HUES6 (cell line): ENCODE measurements around the gene AIG1.
"Not testable (repeated sequence)": the region's sequence is repeated elsewhere in the genome, so short reads cannot be mapped to it uniquely, and the experiment has no call there.

ENCODE experiments used
- H3K27ac ChIP-seq: 2 replicates; pipeline ENCODE4 v1.7.0; 2013; ENCODE audit warnings: low read depth, mild to moderate bottlenecking, low read length, inconsistent platforms
- H3K27me3 ChIP-seq: 2 replicates; pipeline ENCODE4 v1.6.1; 2013; ENCODE audit warnings: low read length; ENCODE audit not compliant: control insufficient read depth, insufficient read depth
- H3K36me3 ChIP-seq: 2 replicates; pipeline ENCODE4 v1.6.1; 2013; ENCODE audit warnings: low read length; ENCODE audit not compliant: control insufficient read depth, insufficient read depth
- H3K4me1 ChIP-seq: 2 replicates; pipeline ENCODE4 v1.6.1; 2013; ENCODE audit warnings: low read length; ENCODE audit not compliant: control insufficient read depth, insufficient read depth
- H3K4me3 ChIP-seq: 2 replicates; pipeline ENCODE4 v1.5.1; 2013; ENCODE audit warnings: low read depth, low read length
- H3K9ac ChIP-seq: one replicate; pipeline ENCODE4 v1.6.1; 2013; ENCODE audit warnings: mild to moderate bottlenecking, low read length
- H3K9me3 ChIP-seq: 2 replicates; pipeline ENCODE4 v1.6.1; 2013; ENCODE audit warnings: low read depth, low read length; ENCODE audit not compliant: control insufficient read depth, insufficient read depth

The AIG1 gene

DNA sequence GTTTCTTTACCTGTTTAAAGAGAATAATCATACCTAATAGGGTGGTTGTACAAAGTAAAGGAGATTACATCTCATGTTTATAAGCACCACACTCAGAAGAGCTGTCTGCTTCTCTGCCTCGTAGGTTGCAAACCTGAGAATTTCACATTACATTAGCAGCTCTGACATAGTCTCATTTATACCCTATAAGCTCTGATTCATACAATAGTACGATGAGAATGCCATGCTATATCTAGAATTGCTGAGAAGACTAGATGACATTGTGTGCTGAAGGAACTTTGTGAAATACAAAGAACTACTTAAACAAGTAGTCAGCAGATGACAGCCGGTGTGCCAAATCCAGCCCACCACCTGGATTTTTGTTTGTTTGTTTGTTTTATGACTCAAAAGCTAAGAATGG, 268.6 kb downstream of the AIG1 start:
- Histone ChIP-seq H3K4me1 (no peaks in the 10 kb centered on the region), H3K9me3 (no peaks in the 10 kb centered on the region), H3K36me3 (no peaks in the 10 kb centered on the region), H3K27ac (no peak overlapping the region), H3K27me3 (no peaks in the 10 kb centered on the region), H3K9ac (no peak overlapping the region), H3K4me3 (no peak overlapping the region)

DNA sequence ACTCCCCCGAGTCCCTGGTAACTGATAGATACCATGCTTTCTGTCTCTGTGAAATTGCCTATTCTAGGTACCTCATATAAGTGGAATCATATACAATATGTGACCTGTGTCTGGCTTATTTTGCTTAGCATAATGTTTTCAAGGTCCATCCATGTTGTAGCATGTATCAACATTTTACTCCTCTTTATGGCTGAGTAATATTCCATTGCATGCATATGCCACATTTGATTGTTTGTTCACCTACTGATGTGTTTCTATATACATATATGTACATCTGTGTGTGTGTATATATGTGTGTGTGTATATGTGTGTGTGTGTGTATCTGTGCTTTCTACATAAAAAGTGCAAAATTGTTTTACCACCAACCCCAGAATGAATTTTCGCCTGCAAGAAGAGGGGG, 270.7 kb downstream of the AIG1 start:
- Histone ChIP-seq H3K27me3 (no peaks in the 10 kb centered on the region), H3K36me3 (no peaks in the 10 kb centered on the region), H3K4me3 (no peak overlapping the region), H3K9ac (no peak overlapping the region), H3K27ac (no peak overlapping the region), H3K9me3 (no peaks in the 10 kb centered on the region), H3K4me1 (no peaks in the 10 kb centered on the region)

- Histone ChIP-seq H3K27me3 (no peaks in the 10 kb centered on the region), H3K9me3 (no peaks in the 10 kb centered on the region), H3K9ac (no peak overlapping the region), H3K4me1 (no peaks in the 10 kb centered on the region), H3K4me3 (no peak overlapping the region), H3K27ac (no peak overlapping the region), H3K36me3 (no peaks in the 10 kb centered on the region)
These were observed 271.6 kb downstream of the AIG1 start for GRCh38 chr6:143332153-143332845.

DNA sequence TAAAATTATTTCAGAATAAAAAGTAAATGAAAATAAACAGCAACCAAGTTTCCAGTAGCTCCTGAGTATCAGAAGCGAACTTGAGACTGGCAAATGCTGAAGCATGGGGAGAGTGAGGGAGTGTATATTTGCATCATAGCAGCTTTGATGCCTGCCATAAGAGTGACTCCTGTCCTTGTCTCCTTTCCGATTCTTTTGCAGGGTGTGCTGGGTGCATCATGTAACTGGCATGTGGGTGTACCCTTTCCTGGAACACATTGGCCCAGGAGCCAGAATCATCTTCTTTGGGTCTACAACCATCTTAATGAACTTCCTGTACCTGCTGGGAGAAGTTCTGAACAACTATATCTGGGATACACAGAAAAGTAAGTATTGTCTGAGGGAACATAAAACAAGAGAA, 272.4 kb downstream of the AIG1 start:
- no peak overlapping the region for H3K27ac ChIP-seq
- no peaks in the 10 kb centered on the region for H3K36me3 ChIP-seq
- no peak overlapping the region for H3K4me3 ChIP-seq
- no peaks in the 10 kb centered on the region for H3K9me3 ChIP-seq
- H3K27me3 ChIP-seq, result no peaks in the 10 kb centered on the region
- no peaks in the 10 kb centered on the region for H3K4me1 ChIP-seq
- no peak overlapping the region for H3K9ac ChIP-seq

GRCh38 chr6:143333749-143334520, 273.2 kb downstream of the AIG1 start:
- Histone ChIP-seq H3K9ac (no peak overlapping the region), H3K27ac (no peak overlapping the region), H3K36me3 (no peaks in the 10 kb centered on the region), H3K4me3 (no peak overlapping the region), H3K9me3 (no peaks in the 10 kb centered on the region), H3K4me1 (no peaks in the 10 kb centered on the region), H3K27me3 (no peaks in the 10 kb centered on the region)

- no peaks in the 10 kb centered on the region for H3K27me3 ChIP-seq
- H3K9ac ChIP-seq, result no peak overlapping the region
- H3K9me3 ChIP-seq, result no peaks in the 10 kb centered on the region
- no peaks in the 10 kb centered on the region for H3K36me3 ChIP-seq
- H3K27ac ChIP-seq, result no peak overlapping the region
- no peak overlapping the region for H3K4me3 ChIP-seq
- no peaks in the 10 kb centered on the region for H3K4me1 ChIP-seq
These were observed 275.2 kb downstream of the AIG1 start for GRCh38 chr6:143335865-143336264.

DNA sequence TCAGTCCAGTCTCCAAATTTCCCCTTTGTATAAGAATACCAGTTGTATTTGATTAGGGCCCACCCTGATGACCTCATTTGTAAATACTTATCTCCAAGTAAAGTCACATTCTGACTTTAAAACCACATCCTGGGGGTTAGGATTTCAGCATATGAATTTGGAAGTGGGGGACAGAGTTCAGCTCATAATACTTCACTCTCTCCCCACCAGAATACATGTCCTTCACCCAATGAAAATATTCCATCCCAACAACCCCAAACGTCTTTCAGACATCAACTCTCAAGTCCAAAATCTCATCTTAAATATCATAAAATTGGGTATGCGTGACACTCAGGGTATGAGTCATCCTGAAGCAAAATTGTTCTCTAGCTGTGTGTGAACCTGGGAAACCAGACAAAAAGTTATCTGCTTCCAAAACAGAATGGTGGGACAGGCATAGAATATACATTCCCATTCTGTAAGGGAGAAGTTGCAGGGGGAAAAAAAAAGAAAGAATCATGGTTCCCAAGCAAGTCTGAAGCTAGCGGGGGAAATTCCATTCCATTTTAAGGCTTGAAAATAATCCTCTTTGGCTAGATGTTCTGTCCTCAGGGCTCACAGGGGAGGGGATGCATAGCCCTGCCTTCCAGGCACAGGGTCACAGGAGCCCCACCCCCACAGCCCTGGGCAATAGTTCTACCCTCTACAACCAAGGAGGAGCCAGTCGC, 275.9 kb downstream of the AIG1 start:
- no peak overlapping the region for H3K9ac ChIP-seq

DNA sequence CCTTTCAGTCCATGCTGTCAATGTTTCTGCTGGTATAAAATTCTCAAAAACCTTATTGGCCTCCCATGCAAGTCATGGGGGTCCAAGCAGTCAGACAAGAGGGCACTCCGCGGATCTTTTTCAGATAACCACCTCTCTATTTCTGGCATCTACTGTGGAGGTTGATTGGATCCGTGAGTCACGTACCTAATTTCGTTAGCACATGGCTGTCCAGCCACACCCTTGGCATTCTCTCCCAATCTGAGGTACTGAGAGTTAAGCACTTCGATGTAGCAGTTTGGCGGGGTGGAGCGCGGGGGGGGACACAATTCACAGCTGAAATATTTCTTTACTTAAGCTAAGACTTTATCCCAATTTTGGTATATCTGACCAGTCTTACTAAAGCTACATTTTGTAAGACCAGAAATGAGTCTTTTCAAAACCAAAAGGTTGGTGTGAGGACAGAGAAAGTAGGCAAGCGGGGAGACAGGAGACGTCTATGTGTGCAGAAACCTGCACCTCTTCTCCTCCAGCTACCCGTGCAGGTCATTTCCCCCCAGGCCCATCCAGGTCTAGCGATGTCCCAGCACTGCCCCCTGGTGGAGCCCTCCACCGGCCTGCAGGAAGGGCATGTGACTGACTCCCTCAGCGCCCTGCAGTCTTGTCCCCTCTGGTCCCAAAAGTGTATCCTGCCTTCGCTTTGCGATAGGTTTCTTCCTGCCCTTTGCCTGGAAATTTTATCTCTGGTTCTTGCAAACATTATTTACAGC, 276.7 kb downstream of the AIG1 start:
- Histone ChIP-seq H3K4me1 (no peaks in the 10 kb centered on the region), H3K9ac (no peak overlapping the region), H3K27me3 (no peaks in the 10 kb centered on the region), H3K9me3 (no peaks in the 10 kb centered on the region), H3K4me3 (no peak overlapping the region), H3K36me3 (no peaks in the 10 kb centered on the region), H3K27ac (no peak overlapping the region)

More for the DNA sequence above, 275.9 kb downstream of the AIG1 start:
- Histone ChIP-seq H3K27me3 (no peaks in the 10 kb centered on the region), H3K27ac (no peak overlapping the region), H3K4me3 (no peak overlapping the region), H3K4me1 (no peaks in the 10 kb centered on the region), H3K9me3 (no peaks in the 10 kb centered on the region), H3K36me3 (no peaks in the 10 kb centered on the region)

GRCh38 chr6:143339223-143339622, 278.5 kb downstream of the AIG1 start:
- Histone ChIP-seq H3K4me1 (no peaks in the 10 kb centered on the region), H3K9me3 (no peaks in the 10 kb centered on the region), H3K27ac (no peak overlapping the region), H3K27me3 (no peaks in the 10 kb centered on the region), H3K4me3 (no peak overlapping the region), H3K9ac (no peak overlapping the region), H3K36me3 (no peaks in the 10 kb centered on the region)

GRCh38 chr6:143345477-143345876, 284.8 kb downstream of the AIG1 start:
- H3K27ac ChIP-seq, H3K9ac ChIP-seq, H3K4me1 ChIP-seq, H3K4me3 ChIP-seq, H3K9me3 ChIP-seq, H3K36me3 ChIP-seq, H3K27me3 ChIP-seq: not testable (repeated sequence)
